ENCODE data around the gene LGR5.

LGR5 gene

GRCh38 chr12:71592841-71593240, 153.2 kb downstream of the LGR5 start:
- DNase-seq (ENCODE audit: low read depth, low spot score), result no peak

GRCh38 chr12:71594214-71594948, 154.8 kb downstream of the LGR5 start:
- no peak for DNase-seq (ENCODE audit: low read depth, low spot score)

- no peak for DNase-seq (ENCODE audit: low read depth, low spot score)
Observed at GRCh38 chr12:71599210-71599609, 159.6 kb downstream of the LGR5 start.

- DNase-seq (ENCODE audit: low read depth, low spot score), result peak; percentile 3
Observed at GRCh38 chr12:71601546-71601945, 161.9 kb downstream of the LGR5 start.

- DNase-seq (ENCODE audit: low read depth, low spot score), result peak; percentile 5
Observed at GRCh38 chr12:71602761-71603577, 163.4 kb downstream of the LGR5 start.

- no peak for DNase-seq (ENCODE audit: low read depth, low spot score)
Observed at GRCh38 chr12:71605039-71605438, 165.4 kb downstream of the LGR5 start.

- DNase-seq (ENCODE audit: low read depth, low spot score), result no peak
Observed at GRCh38 chr12:71607494-71608330, 168.1 kb downstream of the LGR5 start.

- no peak for DNase-seq (ENCODE audit: low read depth, low spot score)
Observed at GRCh38 chr12:71610031-71610795, 170.6 kb downstream of the LGR5 start.

GRCh38 chr12:71621938-71622337, 182.3 kb downstream of the LGR5 start:
- DNase-seq (ENCODE audit: low read depth, low spot score), result no peak

- no peak for DNase-seq (ENCODE audit: low read depth, low spot score)
Observed at GRCh38 chr12:71625476-71625875, 185.9 kb downstream of the LGR5 start.

GRCh38 chr12:71626098-71626497, 186.5 kb downstream of the LGR5 start:
- DNase-seq (ENCODE audit: low read depth, low spot score), result no peak

GRCh38 chr12:71626768-71627167, 187.2 kb downstream of the LGR5 start:
- DNase-seq (ENCODE audit: low read depth, low spot score), result no peak

GRCh38 chr12:71627438-71628002, 187.9 kb downstream of the LGR5 start:
- no peak for DNase-seq (ENCODE audit: low read depth, low spot score)
